CD4-positive, alpha-beta T cell treated with Interleukin-4 for 4 hours (primary cell): Measurements from ENCODE around the gene MAPK8IP2.

Experiments used
- DNase-seq: peaks from one replicate; pipeline ENCODE4 v3.0.0-alpha.2; 2020

The MAPK8IP2 gene

DNA sequence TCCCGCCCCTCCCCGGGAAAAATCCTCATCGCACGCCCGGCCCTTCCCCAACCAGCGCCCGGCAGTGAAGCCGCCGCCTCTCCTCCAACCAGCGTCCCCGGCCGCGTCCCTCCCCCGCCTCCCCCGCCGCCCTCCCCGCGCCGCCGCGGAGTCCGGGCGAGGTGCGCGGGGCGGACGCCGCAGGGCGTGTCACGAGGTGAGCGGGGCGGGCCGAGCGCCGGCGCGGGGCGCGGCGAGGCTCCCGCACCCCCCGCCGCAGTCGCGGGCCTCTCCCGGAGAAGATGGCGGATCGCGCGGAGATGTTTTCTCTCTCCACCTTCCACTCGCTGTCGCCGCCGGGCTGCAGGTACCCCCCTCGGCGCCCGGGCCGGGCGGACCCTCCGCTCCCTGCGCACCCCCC is at the start of gene MAPK8IP2:
Gene MAPK8IP2 (plus strand): TSS at position 256 of the 400 bp plus-strand sequence. CDS start 26 bp downstream, at position 282.
- no peak for DNase-seq

DNA sequence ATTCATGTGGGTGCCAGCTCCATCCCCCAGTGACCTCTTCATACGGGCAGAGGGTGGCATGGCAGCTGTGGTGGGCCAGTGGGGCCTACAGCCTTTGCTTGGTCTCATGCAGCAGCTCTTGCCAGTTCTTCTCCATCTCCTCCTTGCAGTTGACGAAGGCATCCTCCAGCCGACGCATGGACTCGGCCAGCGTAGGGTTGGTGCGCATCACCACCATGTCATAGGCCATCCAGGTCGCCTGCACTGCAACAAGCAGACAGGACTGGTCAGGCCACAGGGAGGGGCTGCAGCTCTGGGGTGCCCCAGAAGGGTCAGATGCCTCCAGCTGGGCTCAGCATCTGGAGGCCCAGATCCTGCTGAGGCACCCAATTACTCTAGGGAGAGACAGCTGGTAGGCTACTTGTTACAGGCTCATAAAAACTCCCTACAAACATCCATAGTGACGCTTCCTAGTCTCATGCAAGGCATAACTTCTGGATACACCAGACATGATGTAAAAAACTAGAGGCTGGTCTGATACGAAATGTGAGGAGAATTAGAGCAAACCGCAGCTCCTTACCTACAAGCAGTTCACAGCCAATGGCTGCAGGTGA is 49.3 kb upstream of the MAPK8IP2 start:
- no peak for DNase-seq

DNA sequence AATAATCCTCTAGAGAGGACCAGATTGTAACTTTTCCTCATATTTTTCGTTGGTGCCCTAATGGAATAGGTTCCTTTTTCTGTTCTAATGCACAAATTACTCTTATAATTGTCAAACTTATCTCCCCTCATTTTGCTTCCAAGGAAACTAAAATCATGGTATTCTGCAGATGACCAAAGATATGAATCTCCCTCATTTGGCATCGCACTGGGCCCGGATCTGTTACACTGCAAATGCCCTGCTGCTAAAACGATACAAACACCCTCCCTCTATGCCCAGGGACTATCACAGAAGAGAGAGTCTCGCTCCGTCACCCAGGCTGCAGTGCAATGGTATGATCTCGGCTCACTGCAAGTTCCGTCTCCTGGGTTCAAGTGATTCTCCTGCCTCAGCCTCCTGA is 47.3 kb upstream of the MAPK8IP2 start:
- DNase-seq = no peak

DNA sequence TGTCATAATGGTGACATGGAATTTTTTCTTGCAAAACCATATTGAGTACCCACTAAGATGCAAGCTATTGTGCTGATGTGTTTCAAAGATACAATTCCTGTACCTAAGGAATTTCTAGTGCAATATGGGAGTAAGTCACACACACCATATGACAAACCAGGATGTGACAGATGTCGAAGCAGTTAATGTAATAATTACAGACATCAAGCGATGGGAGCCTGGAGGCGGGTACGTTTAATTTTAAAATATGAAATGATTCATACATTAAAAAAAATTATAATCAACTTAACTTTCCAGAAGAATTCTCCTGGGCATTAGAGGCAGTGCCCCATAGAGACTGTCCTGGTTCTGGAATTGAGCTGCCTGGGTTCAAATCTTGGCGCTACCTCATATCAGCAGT is 43.9 kb upstream of the MAPK8IP2 start:
- no peak for DNase-seq

DNA sequence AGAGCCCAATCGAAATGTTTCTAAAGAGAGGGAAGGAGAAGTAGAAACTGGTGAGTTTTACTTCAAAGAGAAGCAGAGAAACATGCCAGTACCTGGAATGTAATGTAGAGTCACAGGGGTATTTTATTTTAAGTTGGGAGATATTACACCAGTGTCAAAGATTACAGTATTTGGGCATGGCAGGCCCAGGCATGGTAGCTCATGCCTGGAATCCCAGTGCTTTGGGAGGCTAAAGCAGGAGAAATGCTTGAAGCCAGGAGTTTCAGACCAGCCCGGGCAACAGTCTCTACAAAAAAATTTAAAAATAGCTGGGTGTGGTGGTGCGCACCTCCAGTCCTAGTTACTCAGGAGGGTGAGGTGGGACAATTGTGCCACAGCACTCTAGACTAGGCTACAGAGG is 40.6 kb upstream of the MAPK8IP2 start:
- no peak for DNase-seq

DNA sequence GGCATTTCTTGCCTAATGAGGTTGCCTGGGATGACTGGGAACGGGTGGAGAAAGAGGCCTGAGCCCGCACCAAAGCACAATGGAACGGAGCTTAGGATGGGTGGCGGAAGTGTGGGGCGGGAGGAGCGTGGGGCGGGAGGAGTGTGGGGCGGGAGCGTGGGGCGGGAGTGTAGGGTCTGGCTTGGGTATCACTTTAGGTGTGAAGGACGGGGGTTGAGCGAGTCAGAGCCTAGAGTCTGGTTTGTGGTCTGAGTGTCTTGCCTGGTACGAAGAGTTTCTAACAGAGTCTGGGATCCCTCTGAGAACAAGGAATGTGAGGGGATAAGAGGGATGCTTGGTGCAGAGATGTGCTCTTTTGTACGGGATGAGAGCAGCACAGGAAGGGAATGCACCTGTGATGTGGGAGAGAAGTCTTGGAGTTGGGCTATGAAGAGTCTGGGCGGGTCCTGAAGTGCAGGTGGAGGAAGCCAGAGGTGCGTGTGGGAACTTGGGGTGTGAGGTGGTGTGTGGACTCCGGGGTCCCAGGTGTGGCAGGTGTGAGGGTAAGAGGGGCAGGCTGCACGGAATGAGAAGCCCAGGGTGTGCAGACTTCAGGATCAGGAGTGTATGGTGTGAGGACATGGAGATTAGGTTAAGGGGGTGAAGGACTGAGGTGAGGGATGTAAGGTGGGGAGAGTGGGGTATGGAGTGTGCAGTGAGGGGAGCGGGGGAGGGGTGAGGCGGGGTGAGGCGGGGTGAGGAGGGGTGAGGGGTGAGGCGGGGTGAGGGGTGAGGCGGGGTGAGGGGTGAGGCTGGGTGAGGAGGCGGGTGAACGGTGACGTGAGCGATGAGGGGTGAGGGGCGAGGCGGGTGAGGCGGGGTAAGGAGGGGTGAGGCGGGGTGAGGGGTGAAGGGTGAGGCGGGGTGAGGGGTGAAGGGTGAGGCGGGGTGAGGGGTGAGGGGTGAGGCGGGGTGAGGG is 38.9 kb upstream of the MAPK8IP2 start:
- DNase-seq = no peak

DNA sequence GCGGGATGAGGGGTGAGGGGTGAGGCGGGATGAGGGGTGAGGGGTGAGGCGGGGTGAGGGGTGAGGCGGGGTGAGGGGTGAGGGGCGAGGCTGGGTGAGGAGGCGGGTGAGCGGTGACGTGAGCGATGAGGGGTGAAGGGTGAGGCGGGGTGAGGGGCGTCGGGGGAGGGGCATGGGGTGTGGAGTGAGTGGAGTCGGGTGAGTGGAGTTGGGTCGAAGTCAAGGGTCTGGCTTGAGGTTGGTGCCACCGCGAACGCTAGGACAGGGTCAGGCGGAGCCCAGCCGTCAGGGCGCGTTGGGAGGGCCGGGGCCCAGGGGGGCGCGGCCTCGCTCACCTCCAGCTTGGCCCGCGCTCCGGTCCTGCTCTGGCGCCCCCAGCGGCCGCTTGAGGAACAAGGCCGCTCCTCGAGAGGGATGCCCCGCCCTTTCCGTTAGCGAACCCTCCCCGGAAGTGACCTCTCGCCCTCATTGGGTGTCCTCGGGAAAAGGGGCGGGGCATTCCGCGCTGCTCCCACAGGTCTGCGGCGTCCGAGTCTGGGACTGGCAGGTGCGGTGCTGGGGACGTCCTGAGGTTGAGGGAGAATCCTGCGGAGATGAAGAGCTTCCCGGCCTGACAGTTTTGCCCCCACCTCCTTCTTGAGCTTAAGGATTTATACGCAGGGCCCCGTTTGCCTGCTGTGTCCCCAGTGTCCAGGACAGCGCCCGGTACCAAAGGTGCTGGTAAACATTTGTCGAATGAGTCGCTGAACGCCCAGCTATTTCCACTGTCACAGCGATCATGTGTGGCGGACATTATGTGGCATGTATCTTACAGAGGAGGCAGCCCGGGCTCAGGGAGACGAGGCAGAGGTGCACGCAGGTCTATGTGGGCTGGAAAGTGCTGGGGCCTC is 37.8 kb upstream of the MAPK8IP2 start, which contains the start of gene SYCE3:
Gene SYCE3 (minus strand): TSS at position 397 of the 890 bp plus-strand sequence. CDS start 6,514 bp downstream, outside the sequence.
- peak; percentile 94 for DNase-seq

DNA sequence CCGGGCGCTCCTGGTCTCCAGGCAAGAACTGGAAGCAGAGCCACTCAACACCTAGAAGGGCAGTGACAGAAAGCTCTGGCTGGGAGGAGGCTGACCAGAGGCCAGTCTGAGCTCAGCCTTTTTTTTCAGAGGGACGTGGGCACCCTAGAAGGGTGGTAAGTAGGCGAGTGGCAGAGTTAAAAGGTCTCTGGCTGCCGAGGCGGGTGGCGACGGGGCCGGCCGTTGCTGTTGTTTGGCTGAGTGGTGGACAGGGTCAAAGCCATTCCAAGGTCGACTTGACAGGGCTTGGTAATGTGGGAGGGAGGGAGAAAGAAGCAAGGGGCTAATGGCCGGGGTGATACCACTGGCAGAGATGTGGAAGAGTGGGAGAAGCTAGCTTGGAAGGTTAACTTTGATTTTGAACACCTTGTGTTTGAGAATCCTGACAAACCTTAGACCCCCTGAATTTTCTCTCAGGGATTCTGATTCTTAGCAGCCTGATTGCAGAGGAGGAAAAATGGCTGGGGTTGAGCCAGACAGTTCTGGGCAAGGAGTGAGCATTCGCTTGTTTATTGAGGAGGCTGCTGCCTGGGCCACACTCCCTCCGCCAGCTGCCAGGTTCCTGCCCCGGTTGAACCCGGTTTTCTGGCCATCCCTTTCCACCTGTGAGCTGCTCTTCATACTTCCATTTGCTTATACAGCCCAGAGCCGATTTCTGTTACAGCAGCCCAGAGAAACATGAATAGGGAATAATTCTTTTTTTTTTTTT is 37.0 kb upstream of the MAPK8IP2 start:
- DNase-seq = no peak

DNA sequence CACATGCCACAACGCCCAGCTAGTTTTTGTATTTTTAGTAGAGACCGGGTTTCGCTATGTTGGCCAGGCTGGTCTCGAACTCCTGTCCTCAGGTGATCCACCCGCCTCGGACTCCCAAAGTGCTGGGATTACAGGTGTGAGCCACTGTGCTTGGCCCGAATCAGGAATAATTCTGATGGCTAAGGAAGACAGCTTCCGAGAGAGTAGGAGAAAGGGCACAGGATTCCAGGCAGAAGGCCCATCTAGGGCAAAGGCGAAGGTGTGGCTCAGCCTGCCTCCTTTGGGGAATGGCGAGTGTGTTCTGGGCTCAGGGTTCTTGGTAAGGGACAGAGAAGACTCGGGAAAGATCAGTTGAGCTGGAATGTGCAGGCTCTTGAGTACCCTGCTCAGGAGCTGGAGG is 36.3 kb upstream of the MAPK8IP2 start:
- DNase-seq = no peak

DNA sequence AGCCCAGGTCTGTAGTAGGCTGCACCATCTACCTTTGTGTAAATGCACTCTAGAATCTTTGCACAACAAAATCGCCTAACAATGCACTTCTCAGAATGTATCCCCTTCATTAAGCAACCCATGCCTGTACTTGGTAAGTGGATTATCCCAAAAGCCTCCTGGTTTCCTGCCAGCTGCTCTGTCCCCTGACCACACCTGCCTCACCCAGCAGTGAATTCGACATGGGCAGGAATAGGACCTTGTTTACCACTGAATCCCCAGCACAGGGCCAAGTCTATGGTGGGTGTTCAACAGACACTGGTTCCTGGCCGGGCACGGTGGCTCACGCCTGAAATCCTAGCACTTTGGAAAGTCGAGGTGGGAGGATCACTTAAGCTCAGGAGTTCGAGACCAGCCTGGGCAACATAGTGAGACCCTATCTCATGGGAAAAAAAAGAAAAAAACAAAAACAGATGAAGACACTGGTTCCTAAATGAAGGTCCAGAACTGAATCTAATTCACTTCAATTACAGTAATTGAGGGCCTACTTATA is 32.8 kb upstream of the MAPK8IP2 start:
- no peak for DNase-seq

DNA sequence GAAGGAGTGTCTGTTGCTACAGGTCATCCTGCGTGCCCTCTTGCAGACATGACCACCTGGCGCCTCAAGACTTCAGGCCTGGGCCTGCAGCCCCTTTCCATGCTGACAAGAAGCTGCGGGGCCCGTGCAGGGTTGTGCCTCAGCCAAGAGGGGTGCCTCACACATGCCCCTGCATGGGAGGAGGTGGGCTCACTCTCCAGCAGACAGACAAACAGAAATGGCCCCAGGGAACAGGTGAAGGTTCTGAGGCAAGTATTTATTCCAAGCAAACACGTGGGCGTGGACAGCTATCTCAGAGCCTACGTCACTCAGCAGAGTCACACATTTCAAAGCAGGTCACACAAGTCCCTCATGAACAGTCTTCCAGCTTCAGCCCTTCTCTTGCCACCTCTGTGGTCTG is 32.0 kb upstream of the MAPK8IP2 start:
- no peak for DNase-seq

DNA sequence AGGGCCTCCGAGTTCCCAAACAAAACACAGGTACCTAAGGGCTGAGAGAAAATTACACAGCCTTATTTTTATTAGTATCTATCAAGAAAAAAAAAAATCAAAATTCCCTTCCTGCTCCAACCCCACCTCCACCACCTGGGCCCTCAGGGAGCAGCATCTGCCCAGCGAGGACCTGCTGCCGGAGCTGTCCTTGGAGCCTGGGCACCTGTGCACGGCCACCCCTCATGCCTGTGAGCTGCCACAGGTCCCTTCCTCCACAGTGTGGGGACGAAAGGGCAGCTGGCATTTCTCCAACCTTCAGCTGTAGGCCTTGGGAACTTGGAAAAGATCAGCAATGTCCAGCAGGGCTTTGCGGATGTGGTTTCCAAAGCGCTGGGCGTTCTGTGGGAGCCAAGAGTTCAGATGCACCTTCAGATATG is 31.5 kb upstream of the MAPK8IP2 start:
- DNase-seq = no peak

DNA sequence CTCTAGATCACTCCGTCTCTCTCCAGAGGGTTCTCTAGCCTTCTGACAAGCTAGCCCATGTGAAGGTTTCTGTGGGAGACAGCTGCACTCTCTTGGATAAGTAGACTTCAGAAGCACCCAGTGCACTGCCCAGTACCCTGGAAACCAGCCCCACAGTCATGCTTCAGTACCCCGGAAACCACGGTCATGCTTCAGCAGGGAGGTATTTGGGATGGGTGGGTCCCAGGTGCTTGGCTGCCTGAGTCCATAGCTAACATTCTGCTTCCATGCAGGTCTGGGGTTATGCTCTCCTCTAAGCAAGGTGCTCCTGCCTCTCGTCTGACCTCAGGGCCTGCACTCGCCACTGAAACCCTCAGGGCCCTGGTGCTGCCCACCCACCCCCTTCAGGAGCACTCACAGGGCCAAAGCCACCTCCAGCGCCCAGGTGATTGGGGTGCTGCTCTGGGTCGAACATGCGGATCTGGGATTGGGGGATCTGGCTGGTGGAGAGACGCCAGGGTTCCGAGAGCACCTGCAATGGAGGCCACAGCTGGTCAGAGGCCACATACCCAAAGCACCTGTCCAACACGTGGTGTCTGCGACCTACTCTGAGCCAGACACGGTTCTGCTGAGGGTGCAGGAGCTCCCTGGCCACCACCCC is 30.6 kb upstream of the MAPK8IP2 start:
- no peak for DNase-seq

DNA sequence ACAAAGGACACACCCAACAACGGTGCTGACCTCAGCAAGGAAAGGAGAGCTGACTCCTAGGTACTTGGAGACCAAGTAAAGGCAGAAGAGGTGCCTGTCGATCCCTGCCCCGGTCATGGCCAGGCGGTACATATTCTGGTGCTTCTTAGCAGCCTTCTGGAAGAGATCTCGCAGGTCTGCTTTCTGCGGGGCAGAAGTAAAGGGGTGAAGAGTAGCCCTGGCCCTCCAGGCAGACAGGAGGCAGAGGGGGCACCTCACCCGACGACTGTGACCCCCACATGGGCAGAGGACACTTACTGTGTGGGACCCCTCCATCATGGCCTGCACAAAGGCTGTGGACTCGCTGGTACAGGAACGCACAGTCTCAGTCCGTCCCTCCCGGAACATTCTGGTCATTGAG is 29.7 kb upstream of the MAPK8IP2 start:
- DNase-seq = no peak

DNA sequence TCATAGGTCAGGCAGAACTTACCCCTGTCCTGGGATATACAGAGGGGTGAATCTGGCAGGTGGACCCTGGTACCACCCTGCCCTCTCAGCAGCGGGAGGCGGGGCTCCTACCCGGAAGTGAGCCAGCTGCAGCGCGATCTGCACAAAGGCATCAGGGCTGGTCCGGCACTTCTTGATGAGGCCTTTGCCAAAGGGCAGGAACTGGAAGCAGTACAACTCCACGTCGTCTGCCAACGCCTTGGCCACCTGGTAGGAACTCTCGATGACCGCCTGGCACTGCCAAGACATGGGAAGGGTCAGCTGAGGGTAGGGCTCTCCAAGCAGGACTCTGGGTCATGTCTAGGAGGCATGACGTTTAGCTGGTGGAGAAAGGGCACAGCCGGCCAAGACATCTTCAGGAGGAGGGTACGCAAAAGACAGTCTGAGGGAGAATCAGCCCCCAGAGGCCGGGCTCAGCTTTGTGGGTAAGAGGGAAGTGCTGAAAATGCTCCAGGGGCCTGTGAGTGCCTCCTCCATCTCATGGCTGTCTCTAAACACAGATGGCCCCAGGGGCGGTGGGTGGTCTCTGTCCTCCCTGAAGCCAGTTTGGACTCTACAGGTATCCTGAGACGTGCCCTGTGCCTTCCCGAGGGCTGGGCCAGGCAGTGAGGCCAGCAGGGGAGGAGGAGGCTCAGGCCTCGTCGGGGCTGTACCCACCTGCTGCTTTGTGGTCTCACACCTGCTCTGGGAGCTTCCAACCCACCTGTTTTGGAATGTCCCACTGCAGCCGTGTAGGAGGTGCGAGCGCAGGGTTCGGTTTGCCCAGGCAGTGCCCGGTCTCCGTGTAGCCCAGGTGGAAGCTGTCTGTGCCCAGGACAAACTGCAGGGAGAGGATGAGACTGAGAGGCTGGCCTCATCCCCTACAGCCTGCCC is 29.1 kb upstream of the MAPK8IP2 start:
- DNase-seq = no peak

DNA sequence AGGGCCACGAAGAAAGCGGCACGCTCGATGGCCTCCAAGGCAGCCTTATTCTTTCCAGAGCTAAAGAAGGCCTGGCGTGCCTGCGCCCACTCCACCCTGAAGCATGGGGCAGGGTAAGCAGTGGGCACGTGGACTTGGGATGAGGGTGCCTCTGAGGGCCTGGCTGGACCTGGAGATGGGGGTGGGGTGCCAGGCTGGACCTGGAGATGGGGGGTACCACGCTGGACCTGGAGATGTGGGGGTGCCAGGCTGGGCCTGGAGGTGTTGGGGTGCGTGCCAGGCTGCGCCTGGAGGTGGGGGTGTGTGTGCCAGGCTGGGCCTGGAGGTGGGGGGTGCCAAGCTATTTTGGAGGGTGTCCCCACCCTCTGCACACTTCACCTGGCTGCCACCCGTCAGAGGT is 27.6 kb upstream of the MAPK8IP2 start:
- DNase-seq = no peak

DNA sequence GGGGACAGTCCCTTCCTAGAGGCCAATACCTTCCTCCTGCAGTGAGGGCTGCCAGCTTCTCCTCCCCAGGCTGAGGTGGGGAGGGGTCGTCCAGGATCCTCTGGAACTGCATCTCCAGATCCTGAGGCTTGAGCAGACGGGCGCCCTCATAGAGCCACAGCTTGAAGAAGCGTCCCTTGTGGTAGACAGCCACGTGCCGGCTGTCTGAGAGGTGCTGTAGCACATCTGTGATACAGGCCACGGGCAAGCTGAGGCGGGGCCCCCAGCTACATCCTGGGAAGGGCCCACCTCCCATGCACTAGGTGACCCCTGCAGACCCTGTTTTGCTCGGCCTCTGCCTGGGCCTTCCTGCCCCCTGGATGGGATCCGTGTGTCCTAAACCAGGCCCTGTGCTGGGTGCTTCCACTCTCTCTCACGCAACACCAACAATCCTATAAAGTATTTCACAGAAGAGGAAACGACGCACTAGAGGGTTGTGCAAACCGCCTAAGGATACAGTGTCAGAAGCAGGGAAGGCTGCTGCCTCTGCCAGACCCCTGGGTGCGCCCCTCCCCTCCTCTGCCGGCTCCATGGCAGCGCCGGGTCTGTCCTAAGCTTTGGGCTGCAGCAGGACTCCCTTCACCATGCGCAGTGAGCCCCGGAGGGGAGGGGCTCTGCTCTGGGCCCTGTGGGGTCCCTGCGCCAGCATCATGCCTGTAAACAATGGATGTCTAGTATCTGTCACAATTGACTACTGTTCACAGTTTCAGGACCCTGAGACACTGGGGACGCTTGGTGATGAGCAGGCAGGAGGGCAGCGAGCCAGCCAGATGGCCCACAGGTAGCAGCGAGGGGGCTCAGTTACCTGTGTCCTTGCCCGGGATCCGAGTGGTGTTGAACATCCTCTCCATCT is 26.9 kb upstream of the MAPK8IP2 start:
- DNase-seq = no peak

DNA sequence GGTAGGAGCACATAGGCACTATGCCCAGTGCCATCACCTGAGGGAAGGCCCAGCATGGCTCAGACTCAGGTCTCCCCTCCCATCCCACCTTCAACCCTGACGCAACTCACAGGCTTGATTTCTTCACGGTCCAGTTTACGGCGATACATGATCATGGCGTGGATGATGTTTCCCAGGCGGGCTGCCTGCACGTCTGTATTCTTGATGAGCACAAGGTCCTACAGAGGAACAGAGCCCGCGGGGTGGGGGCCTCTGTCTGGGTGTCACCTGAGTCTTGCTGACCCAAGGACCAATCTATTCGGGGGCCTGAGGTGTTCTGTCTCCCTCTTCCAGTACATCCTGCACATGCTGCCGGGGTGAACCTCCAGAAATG is 26.2 kb upstream of the MAPK8IP2 start:
- no peak for DNase-seq

DNA sequence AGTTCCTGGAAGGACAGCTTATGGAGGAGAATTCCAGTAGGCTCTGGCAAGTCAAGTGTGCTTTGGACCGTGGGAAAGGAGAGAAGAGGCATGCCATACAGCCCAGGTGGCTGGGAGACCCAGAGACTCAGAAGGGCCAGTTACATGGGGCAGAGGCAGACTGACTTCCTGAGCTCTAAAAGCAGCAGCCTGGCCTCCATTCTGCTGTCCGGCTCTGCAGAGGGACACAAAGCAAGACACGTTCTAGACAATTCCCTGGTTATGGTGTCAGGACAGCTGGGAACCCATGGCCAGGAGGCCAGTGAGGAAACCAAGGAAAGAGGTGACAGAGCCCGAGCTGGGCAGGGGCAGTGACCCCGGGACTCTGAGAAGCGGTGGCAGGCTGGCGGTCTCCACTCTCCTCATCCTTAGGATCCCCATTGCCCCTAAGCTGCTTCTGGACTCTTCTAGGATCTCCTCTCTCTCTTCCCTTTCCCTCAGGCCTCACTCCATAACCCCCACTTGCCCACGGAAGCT is 25.1 kb upstream of the MAPK8IP2 start:
- DNase-seq = no peak
